Left ventricle myocardium superior (tissue), 1 donor: ENCODE measurements around the gene CACNA2D2. TPM values are rescaled to one million over a fixed set of nuclear protein-coding genes. Genes with fewer than 3 reads are reported as not detected.
A peak's percentile ranks its signal among the peaks of the same experiment; 100 is the strongest.

Experiments
- ATAC-seq: fragments of 200-7000 bp; cut with Tn5 transposase; one replicate; pipeline ENCODE4 v1.9.1; 2020; ENCODE audit warnings: mild to moderate bottlenecking, moderate library complexity
- DNase-seq: peaks from one replicate; pipeline ENCODE4 v3.0.0-alpha.2; 2020
- intact Hi-C: fragments of 100-400 bp; cut with micrococcal nuclease; formaldehyde crosslinking; loops from one replicate; pipeline ENCODE4 v1.11.0; 2022
- total RNA-seq: library from RNA; stranded (reverse); fragmentation: NEBNext Ultra II Directional; extraction: Animal tissue kit (Norgen Biotek cat#: 25700); gene quantifications from one replicate; pipeline ENCODE4 v1.2.1, GENCODE V29; 2021
- donor health status: DM: no; HTN: yes; CAD: no; lungs with severe emphysema.

The CACNA2D2 gene
- total RNA-seq, 1 donor from 2014 or later, result 2.8 TPM

DNA sequence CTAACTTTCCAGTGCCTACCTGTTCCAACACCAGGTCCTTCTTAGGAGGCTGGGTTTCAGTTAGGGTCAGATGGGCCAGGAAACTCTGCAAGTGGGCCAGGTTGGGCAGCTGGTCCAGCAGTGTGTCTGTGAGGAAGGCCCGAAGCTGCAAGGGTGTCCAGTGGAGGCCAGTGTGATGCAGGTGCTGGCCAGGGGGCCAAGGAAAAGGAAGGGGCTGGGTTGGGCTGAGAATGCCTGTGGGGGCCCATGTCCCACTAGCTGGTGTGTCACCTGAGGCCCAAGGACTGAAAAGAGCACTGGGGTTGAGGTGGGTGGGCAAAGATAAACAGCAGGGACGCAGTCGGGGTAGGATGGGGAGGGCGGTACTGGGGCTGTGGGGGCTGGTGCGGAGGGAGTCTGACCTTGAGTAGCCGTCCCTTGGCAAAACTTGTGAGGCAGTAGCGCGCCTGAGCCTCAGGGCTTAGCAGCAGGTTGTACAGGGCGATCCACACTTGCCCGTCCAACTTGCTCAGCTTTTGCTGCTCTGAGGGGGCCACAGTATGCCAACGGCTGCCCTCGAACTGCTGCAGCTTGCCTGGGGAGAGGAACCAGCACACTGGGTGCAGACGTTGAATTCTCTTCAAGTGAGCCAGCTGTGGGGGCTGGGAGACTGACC lies 161.3 kb downstream of the CACNA2D2 start:
- intact Hi-C loops, result no loop called here
- DNase-seq (no peak), ATAC-seq (no peak)

DNA sequence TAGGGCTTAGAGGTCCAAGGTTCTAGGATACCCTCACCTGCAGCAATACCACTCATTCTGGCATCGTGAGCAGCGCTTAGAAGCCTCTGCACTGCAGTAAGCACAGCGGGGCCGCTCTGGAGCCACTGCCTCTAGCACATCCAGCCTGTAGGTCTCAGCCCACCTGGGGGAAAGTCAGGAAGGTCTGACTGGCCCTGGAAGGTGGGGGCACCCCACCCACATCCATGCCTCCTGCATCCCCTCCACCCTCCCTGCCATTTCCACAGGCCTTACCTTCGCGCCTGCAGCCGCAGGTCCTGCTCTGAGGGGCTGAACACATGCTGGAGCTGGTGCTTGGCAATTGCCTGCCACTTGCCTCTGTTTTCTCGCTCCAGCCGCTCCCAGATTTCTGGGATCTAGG lies 161.9 kb downstream of the CACNA2D2 start:
- intact Hi-C loops, result no loop called here
- no peak for DNase-seq
- ATAC-seq, result no peak

DNA sequence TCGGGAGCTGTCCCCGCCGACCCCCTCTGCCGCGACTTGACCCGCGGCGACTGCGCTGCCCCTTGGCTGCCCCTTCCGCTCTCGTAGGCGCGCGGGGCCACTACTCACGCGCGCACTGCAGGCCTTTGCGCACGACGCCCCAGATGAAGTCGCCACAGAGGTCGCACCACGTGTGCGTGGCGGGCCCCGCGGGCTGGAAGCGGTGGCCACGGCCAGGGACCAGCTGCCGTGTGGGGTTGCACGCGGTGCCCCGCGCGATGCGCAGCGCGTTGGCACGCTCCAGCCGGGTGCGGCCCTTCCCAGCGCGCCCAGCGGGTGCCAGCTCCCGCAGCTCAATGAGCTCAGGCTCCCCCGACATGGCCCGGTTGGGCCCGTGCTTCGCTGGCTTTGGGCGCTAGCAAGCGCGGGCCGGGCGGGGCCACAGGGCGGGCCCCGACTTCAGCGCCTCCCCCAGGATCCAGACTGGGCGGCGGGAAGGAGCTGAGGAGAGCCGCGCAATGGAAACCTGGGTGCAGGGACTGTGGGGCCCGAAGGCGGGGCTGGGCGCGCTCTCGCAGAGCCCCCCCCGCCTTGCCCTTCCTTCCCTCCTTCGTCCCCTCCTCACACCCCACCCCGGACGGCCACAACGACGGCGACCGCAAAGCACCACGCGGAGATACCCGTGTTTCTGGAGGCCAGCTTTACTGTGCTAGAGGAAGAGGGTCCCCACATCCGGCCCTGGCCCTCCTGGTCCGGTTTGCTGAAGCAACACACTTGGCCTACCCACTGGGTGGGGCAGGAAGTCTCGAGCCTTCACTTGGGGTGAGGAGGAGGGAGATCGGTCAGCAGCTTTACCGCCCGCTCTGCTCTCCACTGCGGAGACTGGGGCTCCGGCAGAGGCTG lies 162.7 kb downstream of the CACNA2D2 start, which contains the start of gene RASSF1:
RASSF1 (minus strand) TSS at position 389 of the 882 bp plus-strand sequence; CDS start at position 358, 31 bp downstream.
- DNase-seq (peak; percentile 89), ATAC-seq (peak; percentile 39)
- intact Hi-C loops, result no loop called here

DNA sequence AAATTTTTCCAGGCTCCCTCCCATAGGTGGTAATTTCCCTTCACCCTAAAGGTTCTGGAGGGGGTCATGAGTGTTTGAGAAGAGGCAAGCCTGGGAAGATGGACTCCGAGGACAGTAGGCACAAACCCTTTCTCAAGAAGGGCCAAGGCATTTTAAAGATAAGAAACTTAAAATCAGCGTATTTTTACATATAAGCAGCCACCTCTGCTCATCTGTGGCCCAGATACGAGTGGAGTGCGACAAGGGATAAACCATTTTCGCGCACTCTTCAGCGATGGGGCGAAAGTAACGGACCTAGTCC lies 163.3 kb downstream of the CACNA2D2 start:
- no peak for DNase-seq
- intact Hi-C loops, result no loop called here
- no peak for ATAC-seq

DNA sequence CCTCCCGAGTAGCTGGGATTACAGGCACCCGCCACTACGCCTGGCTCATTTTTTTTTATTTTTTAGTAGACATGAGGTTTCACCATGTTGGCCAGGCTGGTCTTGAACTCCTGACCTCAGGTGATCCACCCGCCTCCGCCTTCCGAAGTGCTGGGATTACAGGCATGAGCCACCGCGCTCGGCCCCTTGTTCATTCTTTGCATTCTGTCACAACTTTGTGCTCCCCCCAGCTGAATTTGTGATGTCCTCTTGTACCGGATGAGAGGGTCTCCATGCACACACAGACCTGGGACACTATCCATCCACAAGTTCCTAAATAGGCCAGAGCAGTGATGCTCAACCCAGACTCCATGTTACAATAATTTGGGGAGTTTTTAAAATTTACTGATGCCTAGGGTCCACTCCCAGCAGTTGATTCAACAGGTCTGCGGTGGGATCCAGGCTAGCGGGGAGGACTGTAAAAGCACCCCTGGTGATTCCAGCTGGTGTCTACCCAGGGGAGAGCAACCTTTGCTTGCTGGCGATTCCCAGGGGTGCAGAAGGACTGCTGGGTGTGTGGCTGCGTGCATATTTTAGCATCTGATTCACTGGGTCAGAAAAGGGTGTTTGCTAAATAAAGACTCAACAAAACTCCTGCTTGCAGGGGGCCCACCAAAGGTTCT lies 163.8 kb downstream of the CACNA2D2 start:
- intact Hi-C loops, result no loop called here
- ATAC-seq, result no peak
- DNase-seq, result no peak

DNA sequence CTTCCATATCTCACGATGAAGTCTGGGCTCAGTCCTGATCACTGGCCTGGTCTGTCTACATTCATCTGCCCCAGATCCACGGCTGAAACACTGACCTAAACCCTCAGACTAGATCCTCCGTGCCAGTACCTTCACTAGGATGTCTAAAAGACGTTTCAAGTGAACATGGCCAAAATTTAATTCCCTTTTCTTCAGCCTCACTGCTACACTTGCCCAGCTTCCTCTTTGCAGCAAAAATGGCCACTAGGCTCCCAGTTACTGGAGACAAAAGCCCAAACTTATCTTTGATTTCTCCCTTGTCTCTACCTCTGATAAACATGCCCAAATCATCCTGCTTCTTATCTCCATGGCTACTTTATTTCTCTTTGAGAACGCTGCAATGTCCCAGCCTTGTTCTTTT lies 164.5 kb downstream of the CACNA2D2 start:
- intact Hi-C loops, result no loop called here
- ATAC-seq, result no peak
- no peak for DNase-seq

DNA sequence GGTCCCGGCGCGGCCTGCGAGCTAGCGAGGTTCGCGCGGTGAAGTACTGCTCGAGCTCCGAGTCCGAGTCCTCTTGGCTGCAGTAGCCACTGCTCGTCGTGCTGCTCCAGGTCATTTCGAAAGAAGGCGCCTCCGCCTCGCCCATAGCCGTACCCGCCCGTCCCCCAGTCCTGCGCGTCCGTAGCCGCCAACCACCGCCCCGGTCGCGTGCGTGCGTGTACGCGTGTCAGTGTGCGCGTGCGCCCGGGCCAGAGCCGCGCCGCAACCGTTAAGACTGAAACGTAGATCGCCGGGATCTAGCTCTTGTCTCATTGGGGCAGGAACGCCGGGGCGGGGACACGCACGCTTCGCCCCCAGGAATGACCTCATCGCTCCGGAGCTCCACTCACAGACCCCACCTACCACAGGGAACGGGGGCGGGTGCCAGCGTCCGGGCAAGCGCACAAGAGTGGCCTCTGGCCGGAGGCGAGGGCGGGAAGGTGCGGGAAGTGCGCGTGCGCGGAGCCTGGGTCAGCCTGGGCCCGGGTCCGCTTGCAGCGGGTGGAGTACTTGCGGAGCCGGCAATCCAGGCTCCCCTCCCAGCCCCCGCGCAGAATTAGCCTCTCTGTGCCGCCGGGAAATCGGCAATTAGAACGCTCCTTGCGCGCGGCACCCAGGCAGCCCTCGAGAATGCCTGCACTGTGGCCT lies 166.1 kb downstream of the CACNA2D2 start:
- DNase-seq (peak; percentile 100), ATAC-seq (peak; percentile 87)
- intact Hi-C loops, result no loop called here

DNA sequence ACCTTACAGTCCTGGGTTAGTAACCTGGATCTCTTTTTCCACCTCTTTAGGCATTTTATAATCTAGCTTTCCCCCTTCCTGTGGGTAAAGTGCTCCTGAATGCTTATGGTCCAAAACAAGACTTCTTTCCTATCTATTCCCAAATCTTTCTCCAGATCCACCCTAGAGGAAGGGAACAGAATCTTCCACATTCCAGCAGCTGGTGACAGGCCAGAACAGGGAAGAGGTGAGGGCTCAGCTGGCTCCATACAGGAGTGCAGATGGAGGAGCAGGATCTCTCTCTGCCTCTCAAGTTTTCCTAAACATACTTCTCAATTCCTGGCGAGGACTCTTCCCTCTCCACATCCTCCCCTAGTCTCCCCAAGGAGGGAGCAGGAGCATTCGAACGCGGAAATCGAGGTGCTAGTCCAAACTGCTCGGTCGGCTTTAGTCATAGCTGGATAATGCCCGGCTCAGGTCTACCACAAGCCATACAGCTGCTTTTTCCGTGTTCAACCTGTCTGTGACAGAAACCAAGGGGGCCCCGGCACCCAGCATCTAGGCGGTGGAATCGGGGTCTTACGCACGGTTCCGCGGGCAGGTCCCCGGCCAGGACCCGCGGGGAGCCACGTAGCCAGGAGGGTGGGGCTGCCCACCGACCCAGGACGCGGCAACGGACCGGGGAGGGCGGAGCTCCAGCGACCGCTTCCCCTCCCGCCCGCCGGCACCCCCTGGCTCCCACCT lies 166.8 kb downstream of the CACNA2D2 start:
- ATAC-seq (no peak), DNase-seq (no peak)
- intact Hi-C loops, result no loop called here

DNA sequence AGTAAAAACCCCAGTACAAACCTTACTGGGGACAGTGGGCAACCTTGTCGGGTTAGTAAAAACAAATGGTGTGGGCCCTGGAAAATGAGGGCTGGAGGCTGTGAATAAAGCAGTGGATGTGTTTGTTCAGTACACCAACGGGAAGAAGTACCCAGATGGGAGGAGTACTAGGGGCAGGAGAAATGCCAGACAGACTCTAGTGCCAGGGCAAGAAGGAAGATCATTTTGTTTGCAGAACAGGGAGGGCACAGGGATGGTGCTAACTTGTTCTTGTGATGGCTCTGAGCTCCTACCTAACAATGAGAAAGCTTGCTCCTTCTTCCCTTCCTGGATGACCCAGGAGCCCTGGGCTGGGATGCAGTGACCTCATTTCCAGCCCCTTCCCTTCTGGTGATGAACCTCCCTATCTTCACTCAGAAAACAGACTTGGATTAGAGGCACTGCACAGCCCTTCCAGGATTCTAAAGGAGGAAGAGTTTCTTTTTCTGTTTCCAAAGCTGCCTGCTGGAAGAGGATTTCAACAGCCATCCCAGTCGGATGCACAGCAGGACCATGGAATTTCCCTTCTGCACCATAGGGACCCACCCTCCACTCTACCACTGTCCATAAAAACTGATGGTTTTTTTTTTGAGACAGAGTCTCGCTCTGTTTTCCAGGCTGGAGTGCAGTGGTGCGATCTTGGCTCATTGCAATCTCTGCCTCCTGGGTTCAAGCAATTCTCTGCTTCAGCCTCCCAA lies 168.9 kb downstream of the CACNA2D2 start:
- intact Hi-C loops, result no loop called here
- no peak for DNase-seq
- ATAC-seq, result no peak

DNA sequence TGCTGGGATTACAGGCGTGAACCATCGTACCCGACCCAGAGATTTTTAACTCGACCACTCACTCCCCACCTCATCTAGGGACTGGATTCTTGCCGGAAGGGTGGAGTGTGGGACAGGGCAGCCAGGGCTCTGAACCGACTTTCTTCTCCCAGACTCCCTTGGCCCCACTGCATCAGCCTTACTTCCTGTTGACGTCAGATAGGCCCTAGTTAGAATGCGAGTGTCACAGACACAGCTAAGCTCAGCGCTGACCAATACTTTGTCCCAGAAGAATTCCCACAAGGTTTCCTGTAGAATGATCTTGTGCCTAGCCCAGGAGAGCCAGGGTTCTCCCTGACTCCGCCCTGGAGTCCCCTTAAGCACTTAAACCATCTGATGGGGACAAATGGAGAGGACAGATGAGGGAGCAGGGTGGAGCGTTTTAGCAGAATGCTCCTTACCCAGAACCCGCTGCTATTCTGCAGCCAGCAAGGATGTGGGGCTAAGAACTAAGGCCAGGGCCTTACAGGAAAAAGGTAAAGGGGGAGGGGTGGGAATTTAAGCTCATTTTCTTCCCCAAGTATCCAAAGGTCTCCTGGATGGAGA lies 169.6 kb downstream of the CACNA2D2 start:
- intact Hi-C loops, result no loop called here
- peak; percentile 30 for ATAC-seq

DNA sequence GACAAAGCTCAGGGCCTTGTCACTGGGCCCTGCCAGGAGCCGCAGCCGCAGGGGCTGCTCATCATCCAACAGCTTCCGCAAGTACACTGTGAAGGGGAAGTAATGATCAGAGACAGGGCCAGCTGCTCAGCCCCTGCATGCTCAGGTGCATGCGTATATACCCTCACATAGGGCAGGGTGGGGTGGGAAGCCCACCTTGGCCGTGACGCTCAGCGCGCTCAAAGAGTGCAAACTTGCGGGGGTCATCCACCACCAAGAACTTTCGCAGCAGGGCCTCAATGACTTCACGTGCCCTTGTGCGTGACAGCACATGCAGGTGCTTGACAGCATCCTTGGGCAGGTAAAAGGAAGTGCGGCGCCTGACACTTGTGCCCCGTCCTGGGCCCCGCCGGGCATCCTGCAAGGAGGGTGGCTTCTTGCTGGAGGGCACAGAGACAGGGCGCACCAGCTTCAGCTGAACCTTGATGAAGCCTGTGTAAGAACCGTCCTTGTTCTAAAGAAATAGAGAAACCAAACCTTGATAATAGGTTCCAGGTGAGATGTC lies 172.0 kb downstream of the CACNA2D2 start:
- intact Hi-C loops, result no loop called here
- ATAC-seq, result no peak
- peak; percentile 22 for DNase-seq

More for the DNA sequence above, 169.6 kb downstream of the CACNA2D2 start:
- DNase-seq, result peak; percentile 58

DNA sequence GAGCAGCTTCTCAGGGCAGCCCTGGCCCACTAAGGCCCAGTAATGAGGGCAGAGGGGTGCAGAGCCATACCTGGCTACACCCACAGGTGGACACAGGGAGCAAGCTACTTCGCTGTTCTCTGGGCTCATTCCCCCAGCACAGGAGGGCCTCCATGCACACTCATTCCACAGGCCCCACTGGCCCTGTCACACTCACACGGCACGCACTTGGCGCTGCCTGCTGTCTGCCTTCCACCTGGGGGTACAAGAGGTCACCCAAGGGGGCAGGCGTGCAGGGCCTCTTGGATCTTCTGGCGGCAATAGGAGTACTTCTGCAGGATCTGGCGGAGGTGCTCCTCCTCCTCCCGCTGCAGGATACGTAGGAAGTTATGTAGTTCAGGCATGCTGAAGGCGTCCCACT lies 173.1 kb downstream of the CACNA2D2 start:
- DNase-seq (no peak), ATAC-seq (no peak)
- intact Hi-C loops, result no loop called here

DNA sequence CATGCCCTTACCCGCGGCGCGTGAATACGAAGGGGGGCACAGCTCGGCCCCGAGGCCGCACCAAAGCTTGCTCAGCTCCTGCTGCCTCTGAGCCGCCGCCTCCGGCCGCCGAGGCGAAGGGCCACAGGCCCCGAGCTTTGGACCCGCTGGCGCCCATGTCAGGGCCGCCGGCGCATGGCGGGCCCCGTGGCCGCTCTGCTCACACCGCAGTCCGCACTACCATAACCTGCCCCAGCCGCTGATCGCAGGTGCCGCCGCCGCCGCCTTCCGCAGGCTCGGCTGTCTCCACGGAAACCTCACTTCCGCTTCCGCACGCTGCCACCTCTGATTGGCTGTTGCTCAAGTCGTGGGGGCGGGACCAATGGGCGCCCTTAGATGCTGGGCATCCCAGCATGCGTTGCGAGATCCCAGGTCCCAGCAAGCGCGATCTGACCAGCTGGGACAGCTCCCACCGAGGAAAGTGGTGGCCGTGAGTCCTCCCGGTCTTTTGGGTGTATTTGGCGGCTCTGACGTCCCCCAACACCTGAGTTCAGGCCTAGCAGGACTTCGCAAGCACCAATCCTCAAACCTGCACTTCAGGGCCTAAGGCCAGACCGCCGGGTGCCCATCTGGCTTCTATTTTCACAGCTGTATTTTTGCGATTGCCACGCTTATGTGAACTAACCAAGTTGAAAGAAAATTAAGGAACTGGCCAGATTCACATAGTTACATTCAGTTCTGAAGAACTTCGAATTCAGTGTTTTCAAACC lies 175.3 kb downstream of the CACNA2D2 start, which contains the start of gene TUSC2:
TUSC2 (minus strand) TSS at position 281 of the 749 bp plus-strand sequence; CDS start at position 157, 124 bp downstream.
- intact Hi-C loops, result no loop called here
- DNase-seq (peak; percentile 99), ATAC-seq (peak; percentile 84)

DNA sequence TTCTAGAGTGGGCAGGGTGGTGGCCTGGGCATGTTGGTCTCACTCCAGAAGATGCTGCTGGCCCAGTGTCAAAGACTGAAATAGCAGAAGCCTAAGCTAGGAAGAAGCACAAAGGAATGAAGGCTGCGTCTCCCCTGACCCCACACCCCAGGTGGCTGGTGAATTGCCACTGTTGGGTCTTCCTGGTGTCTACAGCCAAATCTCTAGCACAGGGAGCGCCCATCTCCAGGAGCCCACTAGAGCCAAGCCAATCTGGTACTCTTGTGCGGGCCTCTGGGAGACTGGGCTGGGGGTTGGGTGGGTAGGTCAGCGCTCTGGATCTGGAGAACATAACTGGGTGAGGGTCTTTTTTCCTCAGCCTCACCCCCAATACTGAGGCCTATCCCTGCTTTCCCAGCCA lies 176.3 kb downstream of the CACNA2D2 start:
- intact Hi-C loops, result no loop called here
- ATAC-seq (no peak), DNase-seq (no peak)

DNA sequence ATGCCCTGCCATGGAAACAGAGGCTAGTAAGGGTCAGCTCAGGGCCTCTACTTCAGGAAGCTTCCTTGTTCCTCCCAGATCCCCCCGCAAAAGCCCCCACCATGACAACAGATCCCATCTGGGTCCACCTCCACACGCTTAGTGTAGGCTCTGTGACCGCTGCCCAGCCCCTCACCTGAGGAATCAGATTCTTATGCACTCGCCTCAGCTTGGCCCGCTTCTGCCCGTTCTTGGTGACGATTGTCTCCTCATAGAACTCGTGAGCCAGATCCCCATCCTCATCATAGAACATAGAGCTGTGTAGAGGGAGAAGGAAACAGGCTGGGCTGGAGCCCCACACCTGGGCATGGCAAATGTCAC lies 177.3 kb downstream of the CACNA2D2 start:
- no peak for DNase-seq
- intact Hi-C loops, result no loop called here
- ATAC-seq, result no peak

DNA sequence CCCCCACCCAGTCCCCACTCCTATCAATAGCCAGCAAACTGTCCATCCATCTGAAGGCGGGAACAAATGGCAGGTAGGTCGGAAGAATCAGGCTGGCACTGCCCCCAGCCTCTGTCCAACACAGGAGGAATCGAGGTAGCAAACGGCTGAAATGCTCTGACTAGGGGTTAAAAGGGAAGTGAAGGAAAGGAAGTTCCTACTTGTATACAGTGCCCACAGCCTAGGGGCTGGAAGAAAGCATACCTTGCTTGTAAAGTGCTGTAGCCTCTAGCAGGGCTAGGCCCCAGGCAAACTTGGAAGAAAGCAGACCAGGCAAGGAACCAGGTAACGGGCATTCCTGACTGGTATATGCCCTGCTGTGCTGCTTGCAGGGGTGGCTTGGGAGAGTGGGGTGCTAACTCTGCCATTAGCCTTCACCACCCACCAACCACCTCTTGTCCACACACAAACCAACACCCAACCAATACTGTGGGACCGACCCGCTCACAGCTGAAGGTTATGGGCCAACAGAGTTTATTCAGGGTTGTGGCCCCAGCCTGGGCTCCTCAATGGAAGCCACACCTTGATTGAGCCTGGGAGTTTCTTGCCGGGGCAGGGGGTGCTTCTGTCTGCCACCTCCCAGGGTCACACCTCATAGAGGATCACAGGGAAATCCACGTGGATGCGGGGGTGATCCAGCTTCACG lies 177.8 kb downstream of the CACNA2D2 start:
- intact Hi-C loops, result no loop called here
- DNase-seq (no peak), ATAC-seq (no peak)

DNA sequence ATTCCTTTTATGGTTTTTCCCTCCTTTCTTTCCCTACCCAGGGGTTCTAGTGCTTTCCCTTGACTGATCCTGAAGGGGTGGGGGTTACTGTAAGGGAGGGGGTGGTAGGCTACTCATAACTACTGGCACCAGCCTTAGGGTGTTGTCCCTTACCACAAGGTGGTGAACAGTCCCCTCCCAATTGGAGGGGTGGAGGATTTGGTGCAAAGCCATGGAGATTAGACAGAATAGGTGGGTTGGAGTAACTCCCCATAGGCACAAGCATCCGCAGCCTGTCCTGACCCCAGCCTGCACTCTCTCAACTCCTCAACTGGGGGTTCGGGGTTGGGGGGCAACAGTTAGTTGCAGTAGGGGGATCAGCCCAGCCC lies 178.3 kb downstream of the CACNA2D2 start:
- intact Hi-C loops, result no loop called here
- ATAC-seq (no peak), DNase-seq (no peak)
